GM12878 (cell line): ENCODE data around the gene PINLYP. TPM values are rescaled to one million over a fixed set of nuclear protein-coding genes. Genes with fewer than 3 reads are reported as not detected.

ENCODE experiments used
- ATAC-seq: fragments of 200-7000 bp; cut with Tn5 transposase; 3 replicates; pipeline ENCODE4 v1.9.1; 2020; ENCODE audit warnings: mild to moderate bottlenecking, moderate library complexity
- BruUV-seq: library from RNA; stranded (reverse); fragments of 400-500 nt; replicated peaks from 2 replicates; lab custom pipeline; 2021; lab: Mats Ljungman, UMichigan
- CTCF ChIA-PET: fragments of 300-600 bp; sonication (Branson Sonifier 250); formaldehyde crosslinking; extraction: SDS; loops from one replicate; lab custom pipeline; 2021; ENCODE audit warnings: inconsistent platforms; lab: Yijun Ruan, JAX
- POLR2A ChIA-PET: fragments of 350-600 bp; formaldehyde crosslinking; extraction: SDS; loops from one replicate; lab custom pipeline; 2021; ENCODE audit warnings: inconsistent platforms; lab: Charles Lee
- RAD21 ChIA-PET: fragments of 300-600 bp; sonication (Branson Sonifier 250); formaldehyde crosslinking; loops from one replicate; lab custom pipeline; 2023; ENCODE audit warnings: antibody characterized with exemption; ENCODE audit not compliant: unreplicated experiment; lab: Charles Lee
- SMC1A ChIA-PET: fragments of 300-600 bp; sonication (Branson Sonifier 250); formaldehyde crosslinking; loops from one replicate; lab custom pipeline; 2023; ENCODE audit not compliant: unreplicated experiment, uncharacterized antibody; lab: Charles Lee
- DNase-seq: peaks from one replicate; pipeline ENCODE4 v3.0.0-alpha.2; 2011; ENCODE audit warnings: low read depth, low spot score
- FAIRE-seq: peaks from 3 replicates; lab custom pipeline; 2011; peaks lifted over from hg19 to GRCh38; lab: Jason Lieb, UNC
- H2AFZ ChIP-seq: 2 replicates; pipeline ENCODE4 v1.6.0; 2011; ENCODE audit warnings: low read depth, low read length, control low read depth; ENCODE audit not compliant: control insufficient read depth
- H3K27ac ChIP-seq: 2 replicates; pipeline ENCODE4 v1.5.1; 2011; ENCODE audit warnings: control low read depth; ENCODE audit not compliant: control insufficient read depth, insufficient read depth
- H3K27me3 ChIP-seq, 2 experiments: replicated peaks in 1 of 2; 2 replicates each; pipeline versions ENCODE4 v1.6.0 to v1.6.1; 2011; ENCODE audit warnings: low read length in 1 of 2; ENCODE audit not compliant: control insufficient read depth in 2 of 2, insufficient read depth in 2 of 2
- H3K36me3 ChIP-seq, 2 experiments: 2 replicates each; pipeline ENCODE4 v1.5.1; 2011; ENCODE audit warnings: low read length in 1 of 2; ENCODE audit not compliant: control insufficient read depth in 2 of 2, insufficient read depth in 2 of 2
- H3K4me1 ChIP-seq: 2 replicates; pipeline ENCODE4 v1.6.1; 2011; ENCODE audit warnings: mild to moderate bottlenecking, low read length, moderate library complexity, mixed read lengths; ENCODE audit not compliant: control insufficient read depth, insufficient read depth
- H3K4me2 ChIP-seq: 2 replicates; pipeline ENCODE4 v1.6.0; 2011; ENCODE audit warnings: control low read depth; ENCODE audit not compliant: control insufficient read depth, insufficient read depth
- H3K4me3 ChIP-seq: fragments of 200-600 bp; sonication (generic); 2 replicates; pipeline ENCODE4 v1.5.1; 2016
- H3K79me2 ChIP-seq: 2 replicates; pipeline ENCODE4 v1.6.0; 2011; ENCODE audit warnings: low read length; ENCODE audit not compliant: control insufficient read depth, insufficient read depth
- H3K9ac ChIP-seq: 2 replicates; pipeline ENCODE4 v1.8.0; 2011; ENCODE audit warnings: low read length, control low read depth, mixed read lengths; ENCODE audit not compliant: control insufficient read depth, insufficient read depth
- H3K9me3 ChIP-seq: replicated peaks from 3 replicates; pipeline ENCODE4 v1.5.1; 2011; ENCODE audit warnings: mild to moderate bottlenecking, low read length; ENCODE audit not compliant: control insufficient read depth, insufficient read depth
- H4K20me1 ChIP-seq: 2 replicates; pipeline ENCODE4 v1.6.0; 2011; ENCODE audit not compliant: control insufficient read depth, insufficient read depth
- MEF2A ChIP-seq: IDR thresholded peaks from 2 replicates; pipeline ENCODE4 v1.6.1; 2011; ENCODE audit warnings: low read depth, mild to moderate bottlenecking, low read length, moderate library complexity; ENCODE audit not compliant: insufficient read depth
- MTA2 ChIP-seq: fragments of 450-650 bp; IDR thresholded peaks from 2 replicates; pipeline ENCODE4 v1.6.1; 2016; ENCODE audit warnings: low read depth, mild to moderate bottlenecking, moderate library complexity
- NBN ChIP-seq: fragments of 450-650 bp; IDR thresholded peaks from 2 replicates; pipeline ENCODE4 v1.6.1; 2016
- RAD51 ChIP-seq: fragments of 450-650 bp; IDR thresholded peaks from 2 replicates; pipeline ENCODE4 v1.6.1; 2016; ENCODE audit warnings: moderate library complexity, mild to moderate bottlenecking, inconsistent platforms
- SMAD5 ChIP-seq: IDR thresholded peaks from 2 replicates; pipeline ENCODE4 v1.6.1; 2016; ENCODE audit warnings: antibody characterized with exemption, low read depth
- ZNF384 ChIP-seq: IDR thresholded peaks from 2 replicates; pipeline ENCODE4 v1.6.1; 2012; ENCODE audit warnings: low read depth, mild to moderate bottlenecking, low read length, improper control_type of control experiment, borderline replicate concordance
- WGBS: methylation state at CpG from one replicate; pipeline ENCODE4 v1.1.6; 2016; ENCODE audit warnings: low lambda C conversion rate; ENCODE audit not compliant: insufficient replicate concordance, insufficient coverage; ENCODE audit errors: missing lambda C conversion rate; 5-methylcytosine and 5-hydroxymethylcytosine counted together
- in situ Hi-C: fragments of 300-500 bp; cut with MboI; formaldehyde crosslinking; loops from 9 replicates; pipeline ENCODE4 v1.14.3; 2018; ENCODE audit warnings: mixed read lengths
- intact Hi-C: fragments of 100-400 bp; cut with micrococcal nuclease; formaldehyde crosslinking; loops from one replicate; pipeline ENCODE4 v1.14.2; 2022; ENCODE audit not compliant: unreplicated experiment
- polyA plus RNA-seq, 11 experiments: library from polyadenylated mRNA; depleted of rRNA in 4 of 11; unstranded in 6 of 11; stranded (reverse) in 5 of 11; fragments of >200 nt; fragmentation: Nextera tagmentation in 4 of 11; fragmentation: Illumina TruSeq in 1 of 11; extraction: Ambion mirVana in 4 of 11; extraction: Trizol in 1 of 11; gene quantifications; 1 replicate in 1 of 11; 2 replicates in 10 of 11; pipeline versions ENCODE4 v1.2.1 to v1.2.3, GENCODE V29; 2011 to 2016; ENCODE audit warnings: inconsistent platforms in 2 of 11, missing spikeins in 2 of 11, low read depth in 1 of 11
- total RNA-seq, 4 experiments: library from RNA; depleted of rRNA in 3 of 4; stranded (reverse); fragments of >200 nt in 3 of 4; fragmentation: Illumina TruSeq in 1 of 4; extraction: Trizol in 1 of 4; gene quantifications; 2 replicates each; pipeline versions ENCODE4 v1.2.1 to v1.2.3, GENCODE V29; 2013 to 2021
- TF ChIP-seq, protein P1 (sequence below): fragments of 450-650 bp; IDR thresholded peaks from 2 replicates; pipeline ENCODE4 v1.6.1; 2018; ENCODE audit warnings: mild to moderate bottlenecking, low read depth, moderate library complexity; ENCODE audit not compliant: partially characterized antibody
- TF ChIP-seq, protein P2 (sequence below): IDR thresholded peaks from 2 replicates; pipeline ENCODE4 v1.6.1; 2011; ENCODE audit warnings: low read depth, low read length, improper control_type of control experiment, borderline replicate concordance
- TF ChIP-seq, protein P3 (sequence below): fragments of 450-650 bp; IDR thresholded peaks from 2 replicates; pipeline ENCODE4 v1.6.1; 2016; ENCODE audit warnings: mild to moderate bottlenecking

Gene PINLYP
- total and polyA plus RNA-seq, 10 of the 15 experiments (the other 5 are each of a cell fraction or from before 2014, with no cell fraction given) = 1.0 to 26.9 (median 11.4) TPM

DNA sequence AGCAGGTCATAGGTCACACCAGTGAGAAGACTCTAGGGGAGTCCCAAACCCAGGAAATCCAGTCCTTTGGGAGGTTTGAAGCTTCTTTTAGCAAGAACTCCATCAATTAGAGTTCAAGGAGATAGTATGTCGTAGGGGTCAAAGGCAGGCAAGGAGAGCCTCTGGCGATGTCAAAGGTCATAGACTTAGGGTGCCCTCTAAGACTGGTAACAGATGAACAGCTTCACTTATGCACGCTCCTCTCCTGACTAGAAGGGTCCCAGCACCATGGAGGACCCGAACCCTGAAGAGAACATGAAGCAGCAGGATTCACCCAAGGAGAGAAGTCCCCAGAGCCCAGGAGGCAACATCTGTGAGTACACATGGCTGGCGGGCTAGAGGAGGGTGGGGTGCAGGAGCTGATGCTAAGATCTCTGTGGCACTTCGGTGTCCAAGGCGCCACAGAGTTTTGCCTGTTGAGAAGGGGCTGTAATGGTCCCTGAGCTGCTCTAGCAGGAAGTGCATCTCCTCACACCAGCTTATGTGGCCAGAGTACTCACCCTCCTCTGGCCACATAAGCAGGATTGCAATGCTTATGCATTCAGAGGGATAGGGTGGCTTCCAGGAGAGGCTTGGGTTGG lies 21.4 kb downstream of the PINLYP start:
- peak overlapping the region; percentile 80 for H3K27ac ChIP-seq
- SMC1A ChIA-PET = interaction anchor here (0.7 to 5.4 kb wide), 10 partner anchors 21 to 181 kb away, joined by 3 to 59 read pairs (median 6); partner anchors contain the start of genes PINLYP and XRCC1
- peak overlapping the region; percentile 80 for H3K4me3 ChIP-seq
- in situ Hi-C loops (no loop called here), intact Hi-C loops (loop anchor here (1.0 to 2.0 kb wide), 3 partner anchors 22 to 134 kb away; partner anchors contain the start of genes PINLYP, XRCC1 and ZNF575)
- H3K9me3 ChIP-seq = no peaks in the 10 kb centered on the region
- H3K36me3 ChIP-seq = peaks cover 12 to 25% of the 10 kb centered on the region in 2 experiments; a peak in 3 of 4 replicates
- WGBS = 12% methylated on average over 7 of the region's 7 CpGs
- RAD21 ChIA-PET = interaction anchor here (0.9 to 4.8 kb wide), 10 partner anchors 19 to 213 kb away, joined by 3 to 92 read pairs (median 14); partner anchors contain the start of genes PHLDB3, PINLYP, XRCC1 and ZNF575
- BruUV-seq = no TSS peak
- H3K4me1 ChIP-seq = peaks cover 7% of the 10 kb centered on the region; the same call in 1 of the 2 replicates
- CTCF ChIA-PET = interaction anchor here (0.6 to 6.6 kb wide), 11 partner anchors 9 to 213 kb away, joined by 3 to 169 read pairs (median 5); partner anchors contain the start of gene XRCC1
- TF ChIP-seq MTA2 = 0 out of 2 replicates have a peak, but pooled peaks have one; percentile 28
- TF ChIP-seq ZNF384 = no peak
- peaks cover 37% of the 10 kb centered on the region for H3K79me2 ChIP-seq
- no peaks in the 10 kb centered on the region for H3K27me3 ChIP-seq
- no peak for FAIRE-seq
- peak overlapping the region; percentile 71 for H3K9ac ChIP-seq
- no peaks in the 10 kb centered on the region for H4K20me1 ChIP-seq
- peak overlapping the region; percentile 86 for H3K4me2 ChIP-seq
- DNase-seq = no peak
- H2AFZ ChIP-seq = peak overlapping the region; percentile 66
- ATAC-seq = no peak
- POLR2A ChIA-PET = interaction anchor here (0.5 to 3.7 kb wide), 5 partner anchors 22 to 125 kb away, joined by 3 to 22 read pairs (median 4); partner anchors contain the start of genes PINLYP, XRCC1 and ZNF575

DNA sequence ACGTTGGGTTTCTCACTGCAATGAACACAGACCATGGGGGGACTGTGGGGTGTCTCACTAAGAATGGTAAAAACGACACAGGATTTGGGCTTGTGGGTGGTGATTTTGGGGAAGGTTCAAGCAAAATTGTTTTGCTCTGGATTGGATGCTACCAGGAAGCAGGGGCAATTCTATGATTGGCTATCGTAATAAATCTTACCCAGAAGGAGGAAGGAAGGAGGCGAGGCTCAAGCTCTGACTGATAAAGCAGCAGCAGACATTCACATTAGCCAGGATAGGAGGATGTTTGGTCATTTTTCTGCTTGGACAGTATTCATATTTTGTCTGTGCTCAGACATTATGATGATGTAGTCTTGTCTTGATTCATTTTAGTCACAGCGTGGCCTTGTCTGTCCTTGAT lies 22.3 kb downstream of the PINLYP start:
- Histone ChIP-seq H3K9ac (peak overlapping the region; percentile 32; the same call in 1 of the 2 replicates), H3K4me1 (peaks cover 7% of the 10 kb centered on the region; the same call in 1 of the 2 replicates), H3K4me2 (peak overlapping the region; percentile 86), H3K36me3 (peaks cover 9 to 23% of the 10 kb centered on the region in 2 experiments; a peak in 3 of 4 replicates), H3K27me3 (no peaks in the 10 kb centered on the region), H3K9me3 (no peaks in the 10 kb centered on the region), H3K27ac (no peak overlapping the region; the same call in 1 of the 2 replicates), H2AFZ (no peak overlapping the region), H3K79me2 (peaks cover 37% of the 10 kb centered on the region), H4K20me1 (no peaks in the 10 kb centered on the region), H3K4me3 (peak overlapping the region; percentile 80)
- intact Hi-C loops (loop anchor here (2.0 kb wide), 1 partner anchor 65 kb away; the partner anchor contains the start of gene ZNF575), in situ Hi-C loops (no loop called here)
- FAIRE-seq = no peak
- 52% methylated on average over 5 of the region's 5 CpGs for WGBS
- RAD21 ChIA-PET = interaction anchor here (0.9 to 4.8 kb wide), 4 partner anchors 18 to 212 kb away, joined by 3 to 92 read pairs (median 4); partner anchors contain the start of gene ZNF575
- no peak for ATAC-seq
- CTCF ChIA-PET = interaction anchor here (1.0 to 6.6 kb wide), 6 partner anchors 23 to 212 kb away, joined by 3 to 169 read pairs (median 18); partner anchors contain the start of gene XRCC1
- SMC1A ChIA-PET = interaction anchor here (0.7 to 5.4 kb wide), 4 partner anchors 9 to 150 kb away, joined by 3 to 59 read pairs (median 20); no protein-coding TSS in a partner anchor
- no peak for DNase-seq
- POLR2A ChIA-PET = interaction anchor here (0.7 to 3.7 kb wide), 2 partner anchors 23 to 167 kb away, joined by 3 to 22 read pairs; partner anchors contain the start of genes PINLYP and XRCC1
- BruUV-seq = no TSS peak
- TF ChIP-seq NBN (no peak), SMAD5 (no peak), MEF2A (no peak), RAD51 (no peak)
- TF ChIP-seq, protein P1, sequence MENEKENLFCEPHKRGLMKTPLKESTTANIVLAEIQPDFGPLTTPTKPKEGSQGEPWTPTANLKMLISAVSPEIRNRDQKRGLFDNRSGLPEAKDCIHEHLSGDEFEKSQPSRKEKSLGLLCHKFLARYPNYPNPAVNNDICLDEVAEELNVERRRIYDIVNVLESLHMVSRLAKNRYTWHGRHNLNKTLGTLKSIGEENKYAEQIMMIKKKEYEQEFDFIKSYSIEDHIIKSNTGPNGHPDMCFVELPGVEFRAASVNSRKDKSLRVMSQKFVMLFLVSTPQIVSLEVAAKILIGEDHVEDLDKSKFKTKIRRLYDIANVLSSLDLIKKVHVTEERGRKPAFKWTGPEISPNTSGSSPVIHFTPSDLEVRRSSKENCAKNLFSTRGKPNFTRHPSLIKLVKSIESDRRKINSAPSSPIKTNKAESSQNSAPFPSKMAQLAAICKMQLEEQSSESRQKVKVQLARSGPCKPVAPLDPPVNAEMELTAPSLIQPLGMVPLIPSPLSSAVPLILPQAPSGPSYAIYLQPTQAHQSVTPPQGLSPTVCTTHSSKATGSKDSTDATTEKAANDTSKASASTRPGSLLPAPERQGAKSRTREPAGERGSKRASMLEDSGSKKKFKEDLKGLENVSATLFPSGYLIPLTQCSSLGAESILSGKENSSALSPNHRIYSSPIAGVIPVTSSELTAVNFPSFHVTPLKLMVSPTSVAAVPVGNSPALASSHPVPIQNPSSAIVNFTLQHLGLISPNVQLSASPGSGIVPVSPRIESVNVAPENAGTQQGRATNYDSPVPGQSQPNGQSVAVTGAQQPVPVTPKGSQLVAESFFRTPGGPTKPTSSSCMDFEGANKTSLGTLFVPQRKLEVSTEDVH = no peak
- TF ChIP-seq, protein P2, sequence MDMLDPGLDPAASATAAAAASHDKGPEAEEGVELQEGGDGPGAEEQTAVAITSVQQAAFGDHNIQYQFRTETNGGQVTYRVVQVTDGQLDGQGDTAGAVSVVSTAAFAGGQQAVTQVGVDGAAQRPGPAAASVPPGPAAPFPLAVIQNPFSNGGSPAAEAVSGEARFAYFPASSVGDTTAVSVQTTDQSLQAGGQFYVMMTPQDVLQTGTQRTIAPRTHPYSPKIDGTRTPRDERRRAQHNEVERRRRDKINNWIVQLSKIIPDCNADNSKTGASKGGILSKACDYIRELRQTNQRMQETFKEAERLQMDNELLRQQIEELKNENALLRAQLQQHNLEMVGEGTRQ = no peak
- TF ChIP-seq, protein P3, sequence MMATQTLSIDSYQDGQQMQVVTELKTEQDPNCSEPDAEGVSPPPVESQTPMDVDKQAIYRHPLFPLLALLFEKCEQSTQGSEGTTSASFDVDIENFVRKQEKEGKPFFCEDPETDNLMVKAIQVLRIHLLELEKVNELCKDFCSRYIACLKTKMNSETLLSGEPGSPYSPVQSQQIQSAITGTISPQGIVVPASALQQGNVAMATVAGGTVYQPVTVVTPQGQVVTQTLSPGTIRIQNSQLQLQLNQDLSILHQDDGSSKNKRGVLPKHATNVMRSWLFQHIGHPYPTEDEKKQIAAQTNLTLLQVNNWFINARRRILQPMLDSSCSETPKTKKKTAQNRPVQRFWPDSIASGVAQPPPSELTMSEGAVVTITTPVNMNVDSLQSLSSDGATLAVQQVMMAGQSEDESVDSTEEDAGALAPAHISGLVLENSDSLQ = no peak
